Activated CD4-positive, alpha-beta T cell treated with anti-CD3 and anti-CD28 coated beads, Interleukin-2, Interleukin-6, amounts not matched to agents 100 ng/mL and 50 ng/mL, durations not matched to agents 16 hours and 8 hours (primary cell): ENCODE measurements around the gene KRTAP4-11.
"Not testable (repeated sequence)": the region's sequence is repeated elsewhere in the genome, so short reads cannot be mapped to it uniquely, and the experiment has no call there.

Experiments
- DNase-seq: peaks from one replicate; pipeline ENCODE4 v3.0.0-alpha.2; 2020

The KRTAP4-11 gene

DNA sequence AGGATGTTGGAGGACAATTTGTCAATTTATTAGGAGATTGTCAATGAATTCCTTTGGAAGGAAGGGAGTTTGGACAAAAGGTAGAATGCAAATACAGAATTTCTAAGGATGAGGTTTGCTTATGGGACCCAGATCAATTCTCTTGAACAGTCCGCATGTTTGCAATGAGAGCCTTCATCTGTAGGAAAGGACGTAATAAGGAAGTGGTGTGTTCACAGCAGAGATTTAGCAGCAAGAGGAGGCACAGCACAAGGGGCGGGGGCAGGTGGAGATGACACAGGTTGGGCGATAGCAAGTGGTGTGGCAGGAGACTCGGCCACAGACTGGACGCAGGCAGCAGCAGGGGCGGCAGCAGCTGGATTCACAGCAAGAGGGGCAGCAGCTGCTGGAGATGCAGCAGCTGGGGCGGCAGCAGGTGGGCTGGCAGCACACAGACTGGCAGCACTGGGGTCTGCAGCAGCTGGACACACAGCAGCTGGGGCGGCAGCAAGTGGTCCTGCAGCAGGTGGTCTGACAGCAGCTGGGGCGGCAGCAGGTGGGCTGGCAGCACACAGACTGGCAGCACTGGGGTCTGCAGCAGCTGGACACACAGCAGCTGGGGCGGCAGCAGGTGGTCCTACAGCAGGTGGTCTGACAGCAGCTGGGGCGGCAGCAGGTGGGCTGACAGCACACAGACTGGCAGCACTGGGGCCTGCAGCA is 5.3 kb upstream of the KRTAP4-11 start:
- not testable (repeated sequence) for DNase-seq

GRCh38 chr17:41121742-41122141 is 3.6 kb upstream of the KRTAP4-11 start:
- DNase-seq = no peak

DNA sequence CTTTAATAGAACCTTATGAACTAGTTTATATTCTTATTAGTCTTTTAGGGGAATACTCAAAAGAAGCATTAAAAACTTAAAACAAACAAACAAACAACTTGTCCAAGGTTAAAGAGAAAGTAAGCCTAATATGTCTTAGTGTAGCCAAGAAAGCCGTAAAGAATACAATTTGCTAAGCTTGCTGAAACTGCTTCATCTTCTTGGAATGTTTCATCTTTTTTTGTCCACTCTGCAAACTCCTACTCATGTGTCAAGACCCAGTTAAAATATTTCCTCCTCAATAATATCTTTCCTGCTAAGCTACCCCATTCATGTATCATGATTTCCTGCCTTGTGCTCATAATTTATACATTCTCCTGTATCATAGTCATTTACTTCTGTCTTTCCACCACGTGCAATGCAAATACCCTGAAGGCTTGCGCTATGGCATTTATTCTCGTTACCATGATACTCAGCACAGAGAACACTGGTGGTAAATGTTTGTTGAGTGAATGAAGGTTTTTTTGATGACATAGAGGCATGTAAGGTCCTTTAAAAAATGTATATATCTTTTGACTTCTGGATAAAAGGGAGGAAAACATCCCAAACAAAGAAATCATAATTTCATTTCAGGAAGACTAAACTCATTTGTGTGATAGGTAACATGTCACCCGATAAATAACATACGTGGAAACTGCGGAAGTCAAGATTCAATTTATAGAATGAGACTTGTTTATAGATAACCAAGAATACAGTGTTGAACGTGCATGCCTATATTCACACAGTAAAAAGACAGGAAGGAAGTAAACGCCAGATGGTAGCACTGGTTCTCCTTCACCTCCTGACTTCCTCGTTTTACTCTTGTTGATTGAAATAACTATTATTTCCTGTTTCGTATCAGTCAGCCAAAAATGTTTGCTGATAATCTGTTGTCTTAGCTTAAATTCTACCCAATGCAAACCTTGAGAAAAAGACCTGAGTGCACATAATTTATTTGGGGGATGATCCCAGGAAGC is 1.8 kb upstream of the KRTAP4-11 start:
- not testable (repeated sequence) for DNase-seq

DNA sequence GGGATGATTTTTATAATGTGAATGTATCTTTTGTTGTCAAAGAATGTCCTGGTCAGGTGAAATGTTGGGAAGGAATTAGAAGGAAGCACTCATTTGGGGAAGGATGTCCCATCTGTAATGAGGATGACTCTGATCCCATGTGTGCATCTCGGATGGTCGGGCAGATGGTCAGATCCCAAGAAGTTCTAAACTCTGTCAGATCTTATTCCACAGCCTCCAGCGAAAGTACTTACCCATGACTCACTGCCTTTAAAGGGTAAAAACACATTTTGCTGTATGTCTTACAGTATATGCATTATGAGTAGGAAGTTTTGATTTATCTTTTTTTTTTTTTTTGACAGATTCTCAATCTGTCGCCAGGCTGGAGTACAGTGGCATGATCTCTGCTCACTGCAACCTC is 548 bp upstream of the KRTAP4-11 start:
- DNase-seq = no peak

- no peak for DNase-seq
Measured at GRCh38 chr17:41116297-41116696, 1.9 kb downstream of the KRTAP4-11 start.

DNA sequence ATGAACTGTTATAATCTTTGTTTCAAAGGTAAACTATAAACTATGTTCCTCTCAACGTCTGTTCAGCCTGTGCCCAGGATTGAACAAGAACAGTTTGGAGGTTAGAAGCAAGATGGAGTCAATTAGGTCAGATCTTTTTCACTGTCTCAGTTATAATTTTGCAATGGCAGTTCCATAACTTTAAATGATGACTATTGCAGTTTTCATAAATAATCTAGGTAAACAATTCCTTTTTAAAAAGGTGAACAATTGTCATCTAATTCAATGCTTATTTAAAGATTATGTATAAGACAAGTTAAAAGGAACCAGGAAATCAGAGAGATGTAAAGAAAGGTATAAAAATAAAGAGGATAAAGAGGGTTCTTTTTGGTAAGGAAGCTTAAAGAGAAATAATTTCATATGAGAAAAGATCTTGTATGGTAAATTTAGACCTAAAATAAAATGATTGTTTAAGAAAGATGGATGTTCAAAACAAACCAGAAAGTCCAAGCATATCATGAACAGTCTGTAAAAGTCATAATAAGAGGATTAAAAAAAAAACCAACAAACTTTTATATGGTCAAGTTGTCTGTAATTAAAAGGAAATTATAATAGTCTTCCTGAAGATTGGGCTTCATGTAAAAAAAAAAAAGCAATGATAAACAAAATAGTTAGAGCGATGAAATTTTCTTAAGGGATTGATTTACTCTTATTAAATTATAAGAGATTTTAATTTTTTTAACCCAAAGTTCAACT is 6.9 kb downstream of the KRTAP4-11 start:
- no peak for DNase-seq

DNA sequence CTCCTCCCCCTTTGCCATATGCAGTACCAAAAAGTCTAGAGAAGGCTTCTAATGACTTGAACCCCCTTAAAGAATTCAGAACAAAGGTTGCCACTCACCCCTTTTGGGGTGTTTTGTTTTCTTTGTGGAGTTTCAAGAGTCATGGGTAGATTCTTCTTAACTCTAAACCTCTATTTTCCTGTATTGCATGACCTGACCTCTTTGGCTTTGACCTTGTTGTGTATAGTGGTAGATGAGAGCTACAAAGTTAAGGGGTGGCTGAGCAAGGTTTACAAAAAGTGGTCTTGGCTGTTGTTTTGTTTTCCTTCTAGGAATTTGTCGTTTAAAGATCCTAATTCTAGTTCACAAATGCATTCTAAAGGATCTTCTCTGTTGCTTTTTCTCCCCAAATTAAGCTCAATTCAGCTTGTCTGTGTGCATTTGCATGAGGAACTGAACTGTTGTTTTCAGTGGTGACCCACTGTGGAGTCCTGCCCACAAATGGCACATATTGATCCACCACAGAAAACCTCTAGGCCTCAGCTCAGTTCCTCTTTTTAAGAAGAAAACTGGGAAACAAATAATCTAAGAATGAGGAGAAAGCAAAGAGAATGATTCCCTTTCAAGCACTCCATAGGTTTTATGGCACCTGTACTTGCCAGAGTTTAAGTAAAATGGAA is 9.3 kb downstream of the KRTAP4-11 start:
- DNase-seq = not testable (repeated sequence)

DNA sequence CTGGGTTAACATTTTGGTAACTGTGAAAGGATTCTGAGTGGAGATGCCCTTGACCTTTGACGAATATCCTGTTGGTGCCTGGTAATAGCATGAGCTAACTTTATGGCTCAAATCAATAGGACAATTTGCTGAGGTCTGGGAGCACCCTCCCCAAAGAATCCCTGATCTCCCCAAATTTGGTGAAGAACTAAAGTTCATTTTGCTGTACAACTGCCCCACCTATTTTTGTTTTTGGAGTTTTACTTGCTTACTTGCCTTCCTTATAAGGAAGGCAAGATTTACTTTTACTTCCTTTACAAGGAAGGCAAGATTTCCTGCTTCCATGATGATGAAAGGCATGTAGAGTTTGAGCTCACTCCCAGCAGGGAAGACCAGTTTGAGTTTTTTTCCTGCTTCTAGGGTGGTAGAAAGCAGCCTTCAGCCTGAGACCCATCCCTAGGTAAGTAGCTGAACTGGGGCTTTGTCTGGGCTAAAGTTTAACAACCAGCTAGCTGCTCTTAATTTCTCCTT is 10.2 kb downstream of the KRTAP4-11 start:
- DNase-seq = no peak

DNA sequence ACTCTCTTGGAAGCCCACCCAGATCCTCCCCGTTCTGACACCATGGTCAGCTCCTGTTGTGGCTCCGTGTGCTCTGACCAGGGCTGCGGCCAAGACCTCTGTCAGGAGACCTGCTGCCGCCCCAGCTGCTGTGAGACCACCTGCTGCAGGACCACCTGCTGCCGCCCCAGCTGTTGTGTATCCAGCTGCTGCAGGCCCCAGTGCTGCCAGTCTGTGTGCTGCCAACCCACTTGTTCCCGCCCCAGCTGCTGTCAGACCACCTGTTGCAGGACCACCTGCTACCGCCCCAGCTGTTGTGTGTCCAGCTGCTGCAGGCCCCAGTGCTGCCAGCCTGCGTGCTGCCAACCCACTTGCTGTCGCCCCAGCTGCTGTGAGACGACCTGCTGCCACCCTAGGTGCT is 12.8 kb downstream of the KRTAP4-11 start, which contains the start of gene KRTAP4-9:
Gene KRTAP4-9 (plus strand): TSS at position 43 of the 400 bp plus-strand sequence. CDS start 0 bp downstream, at position 43.
- not testable (repeated sequence) for DNase-seq

DNA sequence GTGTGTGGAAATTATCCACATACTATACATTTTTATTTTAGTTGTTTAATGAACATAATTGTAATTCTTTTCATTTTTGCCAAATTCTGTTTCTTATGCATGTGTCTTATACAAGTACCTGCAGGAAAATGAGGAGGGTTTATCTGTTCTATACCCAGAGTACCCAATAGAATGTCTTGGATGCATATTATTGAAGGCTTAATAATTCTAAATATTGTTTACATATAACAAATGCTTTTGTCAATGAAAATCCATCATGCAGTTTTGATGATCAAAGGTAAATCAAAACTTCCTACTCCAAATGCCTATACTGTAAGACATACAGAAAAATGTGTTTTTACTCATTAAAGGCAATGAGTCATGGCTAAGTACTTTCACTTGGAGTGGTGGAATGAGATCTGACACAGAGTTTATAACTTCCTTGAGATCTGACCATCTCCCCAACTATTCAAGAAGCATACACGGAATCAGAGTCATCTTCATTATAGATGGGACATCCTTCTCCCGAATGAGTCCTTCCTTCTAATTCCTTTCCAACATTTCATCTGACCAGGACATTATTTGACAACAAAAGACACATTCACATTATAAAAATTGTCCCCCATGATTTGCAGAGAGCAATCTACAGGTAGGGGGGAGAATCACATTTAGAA is 13.7 kb downstream of the KRTAP4-11 start:
- not testable (repeated sequence) for DNase-seq

GRCh38 chr17:41103896-41104295 is 14.3 kb downstream of the KRTAP4-11 start:
- DNase-seq = no peak

GRCh38 chr17:41101586-41102259 is 16.4 kb downstream of the KRTAP4-11 start, which contains the start of gene KRTAP4-16:
Gene KRTAP4-16, minus strand, starts transcription at chr17:41102209. Its CDS starts 0 bp downstream, at chr17:41102209.
- DNase-seq = no peak

- not testable (repeated sequence) for DNase-seq
Measured at GRCh38 chr17:41099682-41100480, 18.3 kb downstream of the KRTAP4-11 start.

GRCh38 chr17:41098481-41098880 is 19.7 kb downstream of the KRTAP4-11 start:
- DNase-seq = no peak

GRCh38 chr17:41098042-41098441 is 20.1 kb downstream of the KRTAP4-11 start, which contains the start of gene KRTAP4-8:
Gene KRTAP4-8, minus strand, starts transcription at chr17:41098142. Its CDS starts 58 bp downstream, at chr17:41098084.
- DNase-seq = no peak

DNA sequence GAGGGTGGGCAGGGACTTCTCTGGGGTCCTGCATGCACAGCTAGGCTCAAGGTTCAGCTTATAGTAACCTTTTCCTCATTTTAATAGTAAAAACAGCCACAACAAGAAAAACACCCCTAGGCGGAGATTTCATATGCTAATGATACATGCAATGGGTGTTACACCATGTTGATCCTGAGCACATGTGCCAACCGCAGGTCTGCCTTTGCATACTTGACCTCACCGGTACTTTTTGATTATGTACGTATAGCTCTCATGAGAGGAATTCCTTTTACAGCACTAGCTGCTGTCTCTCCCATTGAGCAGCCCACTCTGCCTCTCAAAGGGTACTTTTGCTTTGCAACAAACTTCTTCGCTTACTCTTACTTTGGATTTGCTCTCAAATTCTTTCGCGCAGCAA is 22.1 kb downstream of the KRTAP4-11 start:
- DNase-seq = no peak

DNA sequence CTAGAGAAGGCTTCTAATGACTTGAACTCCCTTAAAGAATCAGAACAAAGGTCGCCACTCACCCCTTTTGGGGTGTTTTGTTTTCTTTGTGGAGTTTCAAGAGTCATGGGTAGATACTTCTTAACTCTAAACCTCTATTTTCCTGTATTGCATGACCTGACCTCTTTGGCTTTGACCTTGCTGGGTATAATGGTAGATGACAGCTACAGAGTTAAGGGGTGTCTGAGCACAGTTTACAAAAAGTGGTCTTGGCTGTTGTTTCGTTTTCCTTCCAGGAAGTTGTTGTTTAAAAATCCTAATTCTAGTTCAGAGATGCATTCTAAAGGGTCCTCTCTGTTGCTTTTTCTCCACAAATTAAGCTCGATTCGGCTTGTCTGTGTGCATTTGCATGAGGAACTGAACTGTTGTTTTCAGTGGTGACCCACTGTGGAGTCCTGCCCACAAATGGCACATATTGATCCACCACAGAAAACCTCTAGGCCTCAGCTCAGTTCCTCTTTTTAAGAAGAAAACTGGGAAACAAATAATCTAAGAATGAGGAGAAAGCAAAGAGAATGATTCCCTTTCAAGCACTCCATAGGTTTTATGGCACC is 29.3 kb downstream of the KRTAP4-11 start:
- DNase-seq = not testable (repeated sequence)

- not testable (repeated sequence) for DNase-seq
Measured at GRCh38 chr17:41084100-41084856, 33.9 kb downstream of the KRTAP4-11 start, which contains the start of gene KRTAP4-7. Gene KRTAP4-7, plus strand, starts transcription at chr17:41084150. Its CDS starts 57 bp downstream, at chr17:41084207.
